ENCODE measurements around the gene ELMO1.

The ELMO1 gene

GRCh38 chr7:36887233-36887632, 561.4 kb downstream of the ELMO1 start:
- DNase-seq (ENCODE audit: insufficient read length, low spot score): no peak
- FAIRE-seq: no peak
- TF ChIP-seq CTCF (IDR thresholded peaks at IDR 0.05; ENCODE audit: insufficient read depth, missing control alignments): no peak

- TF ChIP-seq CTCF (IDR thresholded peaks at IDR 0.05; ENCODE audit: insufficient read depth, missing control alignments): no peak
- FAIRE-seq (no peak), DNase-seq (ENCODE audit: insufficient read length, low spot score) (no peak)
Measured at GRCh38 chr7:36884910-36885309, 563.8 kb downstream of the ELMO1 start.

- FAIRE-seq (no peak), DNase-seq (ENCODE audit: insufficient read length, low spot score) (no peak)
- TF ChIP-seq CTCF (IDR thresholded peaks at IDR 0.05; ENCODE audit: insufficient read depth, missing control alignments): no peak
Measured at GRCh38 chr7:36884351-36884750, 564.3 kb downstream of the ELMO1 start.

DNA sequence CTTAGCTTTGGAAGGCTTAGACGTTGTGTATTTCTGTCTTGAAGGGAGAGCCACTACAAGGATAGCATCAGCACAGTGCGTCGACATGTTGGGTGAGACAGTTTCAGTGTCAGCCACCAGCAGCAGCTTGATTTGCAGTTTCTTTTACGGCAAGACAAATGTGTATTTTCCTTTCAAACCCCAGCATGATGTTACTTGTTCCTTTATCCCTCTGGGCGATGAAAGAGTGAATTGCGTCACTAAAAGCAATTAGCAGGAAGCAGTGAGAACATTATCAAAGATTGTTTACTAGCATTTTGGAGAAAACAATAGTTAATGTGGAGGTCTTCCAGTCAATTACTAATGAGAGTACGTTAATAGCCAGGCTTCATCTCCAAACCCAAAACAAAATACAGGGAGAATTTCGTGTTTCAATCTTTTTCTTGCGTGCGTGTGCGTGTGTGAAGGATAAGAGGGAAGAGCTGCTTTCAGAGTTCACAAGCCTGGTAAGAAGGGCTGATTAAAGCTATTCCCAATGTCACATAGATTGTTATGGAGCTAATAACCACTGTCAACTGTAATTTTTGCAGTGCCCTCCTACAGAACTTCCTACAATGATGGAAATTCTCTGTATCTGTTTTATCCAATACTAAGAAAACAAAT, 567.3 kb downstream of the ELMO1 start:
- DNase-seq (ENCODE audit: insufficient read length, low spot score) (no peak), FAIRE-seq (no peak)
- TF ChIP-seq CTCF (IDR thresholded peaks at IDR 0.05; ENCODE audit: insufficient read depth, missing control alignments): no peak

- DNase-seq (ENCODE audit: insufficient read length, low spot score) (no peak), FAIRE-seq (no peak)
- TF ChIP-seq CTCF (IDR thresholded peaks at IDR 0.05; ENCODE audit: insufficient read depth, missing control alignments): no peak
Measured at GRCh38 chr7:36880108-36880507, 568.6 kb downstream of the ELMO1 start.

GRCh38 chr7:36879021-36879420, 569.6 kb downstream of the ELMO1 start:
- FAIRE-seq (no peak), DNase-seq (ENCODE audit: insufficient read length, low spot score) (no peak)
- TF ChIP-seq CTCF (IDR thresholded peaks at IDR 0.05; ENCODE audit: insufficient read depth, missing control alignments): no peak

DNA sequence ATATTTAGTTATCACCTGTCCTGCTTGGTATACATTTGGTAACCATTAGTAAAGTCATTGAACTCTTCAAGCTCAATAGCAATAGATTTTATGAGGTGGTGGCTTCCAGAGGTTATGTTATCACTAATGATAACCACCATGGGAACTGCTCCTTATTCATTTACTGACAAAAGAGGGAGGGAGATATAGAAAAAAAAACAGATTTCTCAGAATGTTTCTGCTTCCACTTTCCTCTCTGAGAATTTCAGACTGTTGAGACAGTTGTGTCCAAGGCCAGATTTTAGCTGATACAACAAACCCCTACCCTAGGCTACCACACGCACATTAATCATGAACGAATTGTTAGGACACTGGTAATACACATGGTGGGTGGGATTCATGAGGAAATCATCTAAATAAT, 570.4 kb downstream of the ELMO1 start:
- DNase-seq (ENCODE audit: insufficient read length, low spot score) (no peak), FAIRE-seq (no peak)
- TF ChIP-seq CTCF (IDR thresholded peaks at IDR 0.05; ENCODE audit: insufficient read depth, missing control alignments): no peak
